WTC11 (cell line): ENCODE results near the gene CYB5B. TPM values are rescaled to one million over a fixed set of nuclear protein-coding genes. Genes with fewer than 3 reads are reported as not detected.

Source experiments
- ATAC-seq: fragments of 200-7000 bp; cut with Tn5 transposase; 2 replicates; pipeline ENCODE4 v1.10.0; 2021; ENCODE audit warnings: mild to moderate bottlenecking, moderate library complexity
- CTCF ChIA-PET: fragments of 300-600 bp; sonication (Branson Sonifier 250); formaldehyde crosslinking; loops from one replicate; lab custom pipeline; 2021; ENCODE audit warnings: antibody characterized with exemption; lab: Charles Lee
- POLR2A ChIA-PET: fragments of 350-600 bp; sonication (Branson Sonifier 250); formaldehyde crosslinking; loops from one replicate; lab custom pipeline; 2021; ENCODE audit warnings: antibody characterized with exemption; lab: Charles Lee
- DNase-seq: peaks from one replicate; pipeline ENCODE4 v3.0.0; 2021; ENCODE audit warnings: low spot score
- H3K27ac Mint-ChIP-seq: 2 replicates; pipeline ENCODE4 v1.8.0; 2021; ENCODE audit warnings: mixed read lengths
- H3K27me3 Mint-ChIP-seq: 2 replicates; pipeline ENCODE4 v1.8.0; 2021; ENCODE audit warnings: low read depth, mild to moderate bottlenecking, moderate library complexity, mixed read lengths
- H3K36me3 Mint-ChIP-seq: 2 replicates; pipeline ENCODE4 v1.8.0; 2021; ENCODE audit warnings: mixed read lengths
- H3K4me1 Mint-ChIP-seq: 2 replicates; pipeline ENCODE4 v1.8.0; 2022; ENCODE audit warnings: mixed read lengths
- H3K4me3 Mint-ChIP-seq: 2 replicates; pipeline ENCODE4 v1.8.0; 2021; ENCODE audit warnings: mild to moderate bottlenecking, moderate library complexity, mixed read lengths
- H3K9me3 Mint-ChIP-seq: 2 replicates; pipeline ENCODE4 v1.8.0; 2021; ENCODE audit warnings: mixed read lengths
- AR ChIP-seq: fragments of 250-450 bp; sonication (Bioruptor Pico); IDR thresholded peaks from 2 replicates; pipeline ENCODE4 v1.9.0; 2021; ENCODE audit warnings: mild to moderate bottlenecking
- ATF2 ChIP-seq: sonication (generic); formaldehyde crosslinking; IDR thresholded peaks from 2 replicates; pipeline ENCODE4 v1.8.1; 2022; ENCODE audit warnings: low read depth, missing genetic modification reagents, borderline replicate concordance
- ATF3 ChIP-seq: sonication (generic); formaldehyde crosslinking; conservative IDR thresholded peaks from 2 replicates; pipeline ENCODE4 v1.8.1; 2022; ENCODE audit warnings: mild to moderate bottlenecking, missing genetic modification reagents
- ATF6 ChIP-seq: sonication (generic); formaldehyde crosslinking; IDR thresholded peaks from 2 replicates; pipeline ENCODE4 v1.8.1; 2023; ENCODE audit warnings: mild to moderate bottlenecking, missing genetic modification reagents
- ESRRA ChIP-seq: sonication (generic); formaldehyde crosslinking; IDR thresholded peaks from 2 replicates; pipeline ENCODE4 v1.8.1; 2022; ENCODE audit warnings: mild to moderate bottlenecking, missing genetic modification reagents, borderline replicate concordance
- FOXJ3 ChIP-seq: sonication (generic); formaldehyde crosslinking; IDR thresholded peaks from 2 replicates; pipeline ENCODE4 v1.9.0; 2021; ENCODE audit warnings: missing genetic modification reagents, mild to moderate bottlenecking, borderline replicate concordance
- GABPB1 ChIP-seq: sonication (generic); formaldehyde crosslinking; IDR thresholded peaks from 2 replicates; pipeline ENCODE4 v1.8.1; 2023; ENCODE audit warnings: mild to moderate bottlenecking, missing genetic modification reagents
- IRF1 ChIP-seq: sonication (generic); formaldehyde crosslinking; IDR thresholded peaks from 2 replicates; pipeline ENCODE4 v1.8.0; 2023; ENCODE audit warnings: missing genetic modification reagents
- JUN ChIP-seq: sonication (generic); formaldehyde crosslinking; IDR thresholded peaks from 2 replicates; pipeline ENCODE4 v1.8.0; 2023; ENCODE audit warnings: mild to moderate bottlenecking, missing genetic modification reagents
- MXD4 ChIP-seq: fragments of 250-450 bp; sonication (Bioruptor Pico); IDR thresholded peaks from 2 replicates; pipeline ENCODE4 v1.8.0; 2021; ENCODE audit warnings: mild to moderate bottlenecking, moderate library complexity, borderline replicate concordance
- NR1H2 ChIP-seq: sonication (generic); formaldehyde crosslinking; IDR thresholded peaks from 2 replicates; pipeline ENCODE4 v1.9.0; 2021; ENCODE audit warnings: mild to moderate bottlenecking, moderate library complexity, missing genetic modification reagents
- RELA ChIP-seq: sonication (generic); formaldehyde crosslinking; IDR thresholded peaks from 2 replicates; pipeline ENCODE4 v1.8.1; 2022; ENCODE audit warnings: missing genetic modification reagents, mild to moderate bottlenecking, borderline replicate concordance
- SMAD3 ChIP-seq: sonication (generic); formaldehyde crosslinking; IDR thresholded peaks from 2 replicates; pipeline ENCODE4 v1.8.0; 2022; ENCODE audit warnings: missing genetic modification reagents, mild to moderate bottlenecking, borderline replicate concordance
- SMAD4 ChIP-seq: sonication (generic); formaldehyde crosslinking; IDR thresholded peaks from 2 replicates; pipeline ENCODE4 v1.8.0; 2022; ENCODE audit warnings: mild to moderate bottlenecking, missing genetic modification reagents
- ZBTB21 ChIP-seq: sonication (generic); formaldehyde crosslinking; IDR thresholded peaks from 2 replicates; pipeline ENCODE4 v1.8.1; 2023; ENCODE audit warnings: mild to moderate bottlenecking, missing genetic modification reagents, borderline replicate concordance
- ZNF138 ChIP-seq: sonication (generic); formaldehyde crosslinking; conservative IDR thresholded peaks from 2 replicates; pipeline ENCODE4 v1.8.1; 2022; ENCODE audit warnings: mild to moderate bottlenecking, moderate library complexity, missing genetic modification reagents
- ZNF396 ChIP-seq: fragments of 250-450 bp; sonication (Bioruptor Pico); IDR thresholded peaks from 2 replicates; pipeline ENCODE4 v1.8.0; 2021; ENCODE audit warnings: mild to moderate bottlenecking, moderate library complexity, borderline replicate concordance
- ZNF512 ChIP-seq: sonication (generic); formaldehyde crosslinking; IDR thresholded peaks from 2 replicates; pipeline ENCODE4 v1.8.1; 2022; ENCODE audit warnings: missing genetic modification reagents, borderline replicate concordance
- total RNA-seq: library from RNA; stranded (reverse); gene quantifications from 3 replicates; pipeline ENCODE4 v1.2.3, GENCODE V29; 2021

CYB5B gene
- total RNA-seq, 1 experiment from 2014 or later: 109 TPM

- ChIA-PET POLR2A (no interaction called here), CTCF (interaction anchor here (4.4 kb wide), 1 partner anchor 14 kb away, joined by 17 read pairs; no protein-coding TSS in a partner anchor)
- Mint-ChIP-seq H3K4me3 (no peak overlapping the region), H3K4me1 (no peaks in the 10 kb centered on the region), H3K36me3 (no peaks in the 10 kb centered on the region), H3K27ac (no peak overlapping the region), H3K27me3 (no peaks in the 10 kb centered on the region), H3K9me3 (peaks cover 4% of the 10 kb centered on the region)
- ATAC-seq: no peak
- DNase-seq: no peak
- TF ChIP-seq ZNF396 (CRISPR knock-in tag): no peak
- no peak for TF ChIP-seq GABPB1
- no peak for TF ChIP-seq RELA (CRISPR knock-in tag)
- no peak for TF ChIP-seq ATF3 (CRISPR knock-in tag)
- no peak for TF ChIP-seq ZBTB21
- TF ChIP-seq JUN (CRISPR knock-in tag): no peak
- TF ChIP-seq SMAD4 (CRISPR knock-in tag): no peak
- TF ChIP-seq MXD4: no peak
- TF ChIP-seq IRF1 (CRISPR knock-in tag): no peak
- TF ChIP-seq ZNF138 (CRISPR knock-in tag): no peak
- TF ChIP-seq ATF2: no peak
- no peak for TF ChIP-seq SMAD3 (CRISPR knock-in tag)
- TF ChIP-seq NR1H2 (CRISPR knock-in tag): no peak
Measured at GRCh38 chr16:69410219-69410990, 14.0 kb upstream of the CYB5B start.

- ATAC-seq (no peak), DNase-seq (no peak)
- POLR2A ChIA-PET: interaction anchor here (1.0 kb wide), 1 partner anchor 102 kb away, joined by 3 read pairs; no protein-coding TSS in a partner anchor
- CTCF ChIA-PET: interaction anchor here (1.2 to 4.4 kb wide), 2 partner anchors 13 to 15 kb away, joined by 4 to 17 read pairs (median 12); no protein-coding TSS in a partner anchor
- Mint-ChIP-seq H3K4me1 (no peaks in the 10 kb centered on the region), H3K27me3 (no peaks in the 10 kb centered on the region), H3K27ac (no peak overlapping the region), H3K9me3 (peaks cover 4% of the 10 kb centered on the region), H3K36me3 (no peaks in the 10 kb centered on the region), H3K4me3 (no peak overlapping the region)
- TF ChIP-seq FOXJ3: no peak
- no peak for TF ChIP-seq ZNF512 (CRISPR knock-in tag)
- no peak for TF ChIP-seq AR (CRISPR knock-in tag)
- TF ChIP-seq ESRRA: no peak
- no peak for TF ChIP-seq IRF1 (CRISPR knock-in tag)
- TF ChIP-seq ATF6: no peak
Measured at GRCh38 chr16:69411064-69411985, 13.1 kb upstream of the CYB5B start.
